GM21423 (cell line): ENCODE data around the gene IMPA2.

Experiments
- ATAC-seq: cut with Tn5 transposase; IDR thresholded peaks from one replicate; pipeline ENCODE4 v1.9.1; 2021; ENCODE audit warnings: mild to moderate bottlenecking, moderate library complexity; ENCODE audit not compliant: unreplicated experiment

Gene IMPA2

DNA sequence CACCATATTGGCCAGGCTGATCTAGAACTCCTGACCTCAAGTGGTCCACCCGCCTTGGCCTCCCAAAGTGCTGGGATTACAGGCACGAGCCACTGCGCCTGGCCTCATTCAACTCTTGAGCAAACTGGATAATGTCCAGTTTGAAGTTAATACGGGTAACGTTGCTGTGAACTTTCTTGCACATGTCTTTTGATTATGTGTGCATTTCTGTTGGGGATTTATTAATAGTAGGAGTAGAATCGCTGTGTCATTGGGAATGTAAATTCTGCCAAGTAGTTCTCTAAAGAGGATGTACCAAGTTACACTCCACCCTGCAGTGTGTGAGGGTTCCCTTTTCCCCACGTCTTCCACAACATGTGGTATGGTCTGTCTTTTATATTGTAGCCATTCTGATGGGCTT, 6.2 kb downstream of the IMPA2 start:
- ATAC-seq = no peak

DNA sequence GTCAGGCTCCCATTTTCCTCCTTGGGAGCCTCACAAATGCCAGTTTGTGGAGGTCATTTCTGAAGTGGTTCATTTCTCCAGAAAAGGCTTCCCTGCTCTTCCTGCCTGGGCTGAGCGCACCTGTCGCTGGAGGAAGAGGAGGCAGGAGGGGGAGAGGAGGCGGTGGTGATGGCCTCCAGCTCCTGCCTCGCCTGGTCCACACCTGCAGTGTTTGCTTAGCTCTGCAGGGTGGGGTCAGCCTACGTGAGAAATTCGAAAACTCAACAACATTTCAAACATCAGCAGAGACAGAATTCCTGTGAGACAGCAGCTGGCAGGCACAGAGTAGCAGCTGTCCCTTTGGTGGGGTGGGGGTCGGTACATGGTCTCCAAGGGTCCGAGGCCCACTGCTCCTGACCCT, 7.9 kb downstream of the IMPA2 start:
- ATAC-seq = no peak

DNA sequence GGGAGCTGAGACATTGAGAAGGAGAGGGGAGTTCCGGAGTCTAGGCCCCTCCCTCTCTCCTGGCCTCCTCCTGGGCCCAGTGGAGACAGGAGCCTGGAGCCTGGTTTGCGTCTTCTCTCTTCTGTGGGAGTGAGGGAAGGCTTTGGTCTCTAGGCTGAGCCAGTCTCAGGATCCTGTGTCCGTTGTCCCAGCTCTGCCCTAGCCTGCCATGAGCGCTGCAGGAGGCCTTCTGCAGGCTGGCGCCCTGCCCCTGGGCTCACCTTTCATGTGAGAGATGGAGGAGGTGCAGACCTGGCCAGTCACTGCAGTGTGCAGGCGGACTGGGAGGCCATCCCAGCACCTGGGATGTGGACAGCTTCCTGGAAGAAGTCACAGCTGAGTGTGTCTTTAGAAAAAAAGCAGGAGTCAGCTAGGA, 8.7 kb downstream of the IMPA2 start:
- ATAC-seq = no peak

DNA sequence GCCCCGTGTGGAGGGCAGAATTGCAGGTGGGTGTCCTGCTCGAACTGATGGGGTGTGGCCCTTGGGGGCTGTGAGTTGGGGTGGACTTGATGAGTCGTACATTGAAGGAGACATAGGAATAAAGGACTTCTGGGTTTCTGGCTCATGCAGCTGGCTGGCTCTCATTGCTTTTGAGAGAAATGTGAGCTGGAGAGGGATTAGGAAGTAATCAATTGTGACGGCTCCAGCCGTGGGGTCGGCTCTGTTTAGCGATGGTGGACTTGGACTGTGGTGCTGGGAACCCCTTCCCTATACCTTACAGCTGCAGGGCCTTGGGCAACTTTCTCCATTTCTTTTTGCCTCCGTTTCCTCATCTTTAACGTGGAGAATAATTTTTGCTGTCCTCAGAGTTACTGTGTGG, 9.2 kb downstream of the IMPA2 start:
- no peak for ATAC-seq

DNA sequence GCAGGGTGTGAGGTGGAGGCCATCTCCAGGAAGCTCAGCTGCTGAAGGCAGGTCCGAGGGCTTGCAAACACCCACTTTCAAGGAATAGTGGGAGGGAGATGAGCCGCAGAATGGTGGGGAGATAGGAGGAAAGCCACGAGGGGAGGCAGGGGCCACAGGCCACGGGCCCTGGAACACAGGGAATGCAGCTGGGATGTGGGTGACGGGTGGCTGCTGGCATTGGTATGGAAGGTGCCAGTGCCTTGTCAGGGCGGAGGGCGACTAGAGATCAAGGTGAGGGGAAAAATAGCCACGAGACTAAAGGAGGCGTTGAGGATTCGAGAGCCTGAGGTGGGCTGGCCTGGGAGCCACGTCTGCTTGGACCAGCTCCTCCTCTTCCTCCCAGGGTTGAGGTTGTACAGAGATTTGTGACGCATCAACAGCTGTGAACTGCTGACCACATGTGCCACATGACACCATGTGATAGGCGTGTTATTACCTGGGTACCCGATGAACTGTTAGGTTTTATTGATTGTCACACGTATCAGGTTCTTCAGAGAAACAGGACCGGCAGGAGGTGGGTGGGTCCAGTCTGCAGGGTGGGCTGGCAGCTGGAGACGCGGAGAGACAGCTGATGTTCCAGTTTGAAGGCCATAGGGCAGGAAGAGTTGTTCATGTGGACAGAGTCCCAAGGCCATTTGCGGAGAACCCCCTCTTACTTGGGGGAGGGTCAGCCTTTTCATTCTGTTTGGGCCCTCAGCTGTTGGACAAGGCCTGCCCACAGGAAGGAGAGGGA, 9.9 kb downstream of the IMPA2 start:
- no peak for ATAC-seq

DNA sequence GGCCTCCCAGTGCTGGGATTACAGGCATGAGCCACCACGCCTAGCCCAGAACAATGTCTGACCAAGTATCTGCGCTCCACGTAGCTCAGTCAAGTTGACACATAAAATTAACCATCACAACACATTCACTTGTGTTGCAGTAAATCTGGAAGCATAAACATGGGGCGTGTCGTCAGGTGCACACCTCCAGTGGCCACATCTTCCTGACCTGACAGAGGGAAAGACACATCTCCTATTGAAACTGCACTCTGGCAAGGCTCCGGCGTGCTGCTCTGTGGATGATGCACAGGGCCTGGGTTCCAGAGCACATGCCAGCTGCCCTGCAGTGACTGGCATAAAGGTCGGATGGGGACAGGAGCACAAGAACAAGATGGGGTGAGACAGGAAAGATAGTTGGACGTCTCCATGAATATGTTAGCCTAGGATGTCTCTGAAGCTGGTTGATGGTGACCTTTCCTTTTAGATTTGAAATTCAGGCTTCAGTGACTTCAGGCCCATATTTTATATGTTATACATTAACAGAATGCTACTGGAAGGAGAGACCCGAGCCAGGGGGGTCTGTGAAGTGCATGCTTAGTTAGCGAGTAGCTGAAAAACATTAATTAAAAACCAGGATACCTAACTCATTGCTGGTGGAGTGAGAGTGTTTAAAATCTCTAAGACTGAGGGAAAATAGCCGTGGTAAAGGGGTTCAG, 10.9 kb downstream of the IMPA2 start:
- ATAC-seq = no peak

DNA sequence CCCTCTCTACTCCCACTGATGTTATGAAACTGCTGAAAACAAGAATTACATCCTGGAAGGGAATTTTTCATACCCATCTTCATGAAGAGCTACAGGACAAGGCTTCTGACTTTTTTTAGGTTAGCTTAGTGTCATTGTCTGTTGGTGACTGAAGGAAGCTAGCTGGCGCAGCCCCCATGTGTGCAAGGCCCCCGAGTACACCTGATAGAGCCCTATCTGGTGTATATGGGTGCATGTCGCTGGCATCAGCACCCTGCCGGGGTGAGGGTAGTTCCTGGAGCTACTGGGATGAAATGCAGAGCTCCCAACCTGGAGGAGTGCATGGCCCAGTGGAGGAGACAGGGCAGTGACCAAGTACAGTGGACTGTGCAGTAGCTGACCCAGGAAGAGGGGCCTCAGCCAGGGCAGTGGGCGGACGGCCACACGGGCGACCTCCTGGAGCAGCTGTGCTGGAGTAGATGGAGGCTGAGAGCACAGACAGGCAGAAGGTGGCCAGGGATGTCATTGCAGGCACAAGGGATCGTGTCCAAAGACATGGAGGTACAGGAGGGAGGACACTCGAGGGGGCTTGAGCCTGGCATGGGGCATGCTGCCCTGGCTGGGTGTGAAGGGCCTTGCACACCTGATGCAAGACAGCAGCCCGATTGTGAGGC, 12.1 kb downstream of the IMPA2 start:
- ATAC-seq = no peak

DNA sequence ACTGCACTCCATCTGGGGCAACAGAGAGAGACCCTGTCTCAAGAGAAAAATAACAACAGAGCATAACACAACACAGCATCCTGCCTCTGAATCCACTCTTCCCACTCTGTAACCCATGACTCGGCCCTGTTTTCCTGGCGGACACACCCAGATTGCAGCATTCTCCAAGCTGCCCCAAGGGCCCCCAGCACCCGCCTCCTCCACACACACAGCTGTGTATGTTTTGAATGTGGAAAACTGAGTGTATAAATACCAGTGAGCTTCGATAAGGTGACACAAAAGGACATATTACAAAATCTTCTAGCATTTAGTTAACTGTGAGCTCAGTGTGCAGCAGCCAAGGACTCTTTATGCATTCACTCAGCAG, 13.0 kb downstream of the IMPA2 start:
- ATAC-seq = no peak

DNA sequence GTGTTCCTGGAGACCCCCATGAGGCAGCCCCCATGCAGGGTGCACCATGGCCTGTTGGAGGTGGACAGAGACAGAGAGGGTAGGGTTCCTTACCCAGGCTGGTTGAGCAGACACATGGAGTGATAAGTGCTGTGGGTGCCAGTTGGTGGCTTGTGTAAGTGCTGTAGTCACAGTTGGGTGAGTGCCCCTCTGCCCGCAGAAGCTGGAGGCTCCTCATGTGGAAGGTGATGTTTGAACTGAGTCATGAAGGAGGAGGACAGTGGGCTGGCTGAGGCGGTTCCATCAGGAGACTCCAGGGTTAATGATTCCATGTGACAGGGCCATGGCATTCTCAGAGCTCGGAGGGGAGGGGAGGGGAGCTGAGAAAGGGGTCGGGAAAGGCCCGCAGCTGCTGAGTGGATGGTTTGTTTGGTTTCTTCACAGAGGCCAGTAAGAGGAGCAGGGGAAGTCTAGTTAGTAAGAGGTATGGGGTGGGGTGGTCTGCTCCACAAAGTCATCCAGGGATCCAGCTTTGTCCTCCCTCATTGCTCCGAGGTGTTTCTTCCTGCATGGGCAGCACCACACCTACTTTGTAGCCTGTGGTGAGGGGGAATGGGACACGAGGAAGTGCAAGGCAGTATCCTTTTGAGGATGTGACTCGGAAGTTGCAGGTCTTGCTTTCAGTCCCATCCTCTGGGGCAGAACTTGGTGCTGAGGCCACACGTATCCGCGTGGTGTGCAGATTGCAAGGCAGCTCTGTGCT, 13.6 kb downstream of the IMPA2 start:
- no peak for ATAC-seq

DNA sequence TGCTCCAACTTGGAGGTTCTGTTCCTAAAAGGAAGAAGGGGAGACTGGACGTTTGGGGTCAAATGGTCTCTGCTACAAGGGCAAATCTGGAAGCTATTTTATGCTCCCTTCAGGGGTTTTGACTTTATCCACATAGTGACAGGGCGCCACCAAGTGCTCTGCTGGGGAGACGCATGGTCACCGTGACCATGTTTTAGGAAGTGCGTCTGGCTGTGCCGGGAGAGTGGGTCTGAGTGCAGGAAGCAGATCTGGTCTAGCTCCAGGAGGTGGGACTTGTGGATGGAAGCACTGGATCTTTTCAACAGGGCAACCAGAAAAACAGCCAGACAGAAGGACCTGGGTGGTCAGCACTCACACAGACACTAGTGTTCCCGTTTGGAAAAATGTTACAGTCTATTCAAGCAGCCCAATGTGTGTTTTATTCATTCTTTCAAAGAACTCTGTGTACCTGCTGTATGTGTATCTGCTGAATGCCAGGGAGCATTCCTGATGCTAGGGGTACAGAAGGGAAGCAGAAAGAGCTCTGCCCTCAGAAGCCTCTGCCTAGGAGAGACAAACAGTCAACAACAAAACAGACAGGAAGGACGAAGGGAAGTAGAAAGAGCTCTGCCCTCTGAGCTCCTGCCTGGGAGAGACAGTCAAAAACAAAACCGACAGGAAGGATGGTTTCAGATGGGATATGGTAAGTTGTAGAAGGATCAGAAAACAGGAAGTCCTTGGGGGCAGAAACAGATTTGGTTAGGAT, 14.3 kb downstream of the IMPA2 start:
- ATAC-seq = peak; percentile 85

DNA sequence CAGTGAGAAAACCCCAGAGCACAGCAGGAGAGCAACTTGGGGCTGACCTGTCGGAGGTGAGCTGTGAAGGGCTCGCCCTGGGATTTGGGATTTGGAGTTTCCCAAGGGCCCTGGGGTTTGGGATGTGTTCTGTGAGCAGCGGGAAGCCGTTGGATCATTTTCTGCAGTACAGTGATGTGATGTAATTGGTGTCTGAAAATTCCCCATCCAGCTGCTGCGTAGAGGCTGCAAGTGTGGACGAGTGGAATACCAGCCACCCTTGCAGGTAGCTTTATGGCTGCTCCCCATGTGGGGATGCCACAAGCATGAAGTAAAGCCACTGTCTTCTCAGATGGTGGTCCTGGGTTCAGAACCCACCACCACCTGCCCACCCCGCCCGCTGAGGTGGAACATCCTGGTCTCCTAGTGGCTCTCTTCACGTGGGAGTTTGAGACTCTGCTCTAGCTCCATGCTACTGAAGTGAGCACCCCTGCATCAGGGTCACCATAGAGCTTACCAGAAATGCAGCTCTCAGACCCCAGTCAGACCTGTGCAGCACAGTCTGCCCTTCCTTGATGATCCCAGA, 15.0 kb downstream of the IMPA2 start:
- ATAC-seq = no peak

DNA sequence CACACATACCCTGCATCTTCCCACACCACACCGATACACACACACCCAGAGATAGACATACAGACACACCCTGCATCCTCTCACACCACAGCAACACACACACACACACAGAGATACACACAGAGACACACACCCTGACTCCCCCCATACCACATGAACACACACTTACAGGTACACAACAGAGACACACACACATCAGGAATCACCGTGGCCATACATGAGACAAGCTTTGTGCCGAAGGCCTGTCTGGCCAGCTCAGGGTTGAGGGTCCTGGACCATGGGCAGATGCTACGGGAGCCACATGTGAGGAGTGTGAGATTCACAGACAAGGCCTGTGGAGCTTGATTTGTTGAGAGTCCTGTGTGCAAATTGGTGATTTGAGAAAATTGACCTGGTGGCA, 15.6 kb downstream of the IMPA2 start:
- no peak for ATAC-seq

DNA sequence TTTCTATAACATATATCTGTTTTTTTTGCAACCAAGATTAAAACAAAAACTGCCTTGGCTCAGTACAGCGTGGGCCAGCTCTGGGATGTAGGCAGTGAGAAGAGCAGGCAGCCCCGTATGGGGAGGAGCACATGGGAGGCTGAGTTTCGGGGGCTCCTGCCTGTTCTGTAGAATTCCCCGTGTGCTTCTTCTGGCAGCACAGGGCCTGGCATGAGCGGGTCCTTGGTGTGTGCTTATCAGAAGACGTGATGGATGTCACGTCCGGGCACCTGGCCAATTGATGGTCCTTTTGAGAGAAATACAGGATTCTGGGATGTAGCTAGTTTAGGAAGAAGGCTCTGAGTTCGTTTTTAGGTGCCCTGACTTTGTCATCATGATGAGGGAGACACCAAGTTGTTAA, 16.2 kb downstream of the IMPA2 start:
- ATAC-seq = no peak

DNA sequence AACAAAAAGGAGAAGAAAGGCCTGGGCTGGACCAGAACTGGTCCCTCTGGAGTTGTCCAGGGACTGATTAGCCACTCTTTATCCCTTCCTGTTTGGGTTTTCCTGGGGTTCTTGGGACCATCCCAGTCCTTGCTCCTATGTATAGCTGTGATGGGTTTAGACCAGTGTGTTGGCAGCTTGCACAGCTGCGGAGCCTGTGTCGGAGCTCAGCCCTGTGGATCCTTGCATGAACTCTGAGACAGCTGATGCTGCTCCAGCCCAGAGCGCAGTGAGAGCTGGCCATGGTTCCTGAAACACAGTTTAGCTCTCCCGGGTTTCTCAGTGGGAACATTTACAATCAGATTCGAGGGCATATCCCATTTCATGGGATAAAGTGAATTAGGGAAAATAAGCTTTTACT, 16.9 kb downstream of the IMPA2 start:
- no peak for ATAC-seq

DNA sequence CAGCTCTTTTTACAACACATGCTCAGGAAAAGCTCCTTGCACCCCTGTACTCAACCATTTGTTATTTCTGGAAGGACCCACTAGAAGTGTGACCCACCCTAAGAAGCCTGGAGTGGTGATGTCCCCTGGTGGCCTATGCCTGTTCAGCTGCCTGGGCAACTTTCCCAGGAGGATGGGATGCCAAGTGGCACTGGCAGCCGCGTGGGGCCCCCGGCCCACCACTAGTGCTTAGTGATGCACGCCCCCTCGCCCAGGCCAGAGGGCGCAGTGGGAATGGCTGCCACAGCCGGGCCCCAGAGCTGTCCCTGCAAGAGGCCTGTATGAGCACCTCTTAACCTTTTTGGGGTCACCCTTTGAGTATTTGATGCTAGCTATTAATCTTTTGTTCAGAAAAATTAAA, 18.1 kb downstream of the IMPA2 start:
- ATAC-seq = no peak

DNA sequence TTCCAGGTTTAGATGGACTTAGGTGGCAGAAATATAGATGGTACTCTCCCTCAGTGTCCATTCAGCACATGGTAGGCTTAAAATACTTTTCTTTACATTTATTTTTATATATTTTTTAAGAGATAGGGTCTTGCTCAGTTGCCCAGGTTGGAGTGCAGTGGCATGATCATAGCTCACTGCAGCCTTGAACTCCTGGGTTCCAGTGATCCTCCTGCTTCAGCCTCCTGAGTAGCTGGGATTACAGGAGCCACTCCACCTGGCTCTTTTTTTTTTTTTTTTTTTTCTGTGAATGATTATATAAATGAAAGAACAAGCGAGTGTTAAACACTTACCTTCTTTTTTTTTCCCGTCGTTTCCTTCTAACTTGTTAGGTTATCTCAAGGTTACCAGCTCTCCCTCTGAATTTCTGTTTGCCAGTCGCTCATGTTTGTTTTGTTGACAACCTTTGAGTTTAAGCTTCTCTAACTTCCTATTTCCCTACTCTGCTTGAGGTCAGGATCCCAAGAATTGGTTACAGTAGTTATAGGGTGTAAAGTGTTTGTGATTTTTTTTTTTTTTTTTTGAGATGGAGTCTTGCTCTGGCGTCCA, 18.9 kb downstream of the IMPA2 start:
- ATAC-seq = no peak

DNA sequence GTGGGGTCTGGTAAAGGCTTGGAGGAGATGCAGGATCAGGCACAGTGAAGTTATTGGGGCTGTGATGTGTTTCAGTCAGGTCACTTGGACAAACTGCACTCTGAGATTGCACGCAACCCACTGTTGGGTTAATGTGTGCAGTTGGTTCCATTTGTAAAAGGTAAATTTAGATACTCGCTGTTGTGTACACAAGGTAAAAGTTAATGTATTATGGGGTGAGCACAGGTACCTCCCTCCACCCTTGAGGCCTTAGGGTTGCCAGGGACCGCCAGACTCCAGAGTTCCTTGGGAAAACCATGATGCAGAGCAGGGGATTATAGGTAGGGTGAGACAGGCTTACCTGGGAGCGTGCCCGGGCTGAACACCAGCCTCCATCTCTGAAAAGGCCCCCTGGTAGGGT, 20.1 kb downstream of the IMPA2 start:
- no peak for ATAC-seq

DNA sequence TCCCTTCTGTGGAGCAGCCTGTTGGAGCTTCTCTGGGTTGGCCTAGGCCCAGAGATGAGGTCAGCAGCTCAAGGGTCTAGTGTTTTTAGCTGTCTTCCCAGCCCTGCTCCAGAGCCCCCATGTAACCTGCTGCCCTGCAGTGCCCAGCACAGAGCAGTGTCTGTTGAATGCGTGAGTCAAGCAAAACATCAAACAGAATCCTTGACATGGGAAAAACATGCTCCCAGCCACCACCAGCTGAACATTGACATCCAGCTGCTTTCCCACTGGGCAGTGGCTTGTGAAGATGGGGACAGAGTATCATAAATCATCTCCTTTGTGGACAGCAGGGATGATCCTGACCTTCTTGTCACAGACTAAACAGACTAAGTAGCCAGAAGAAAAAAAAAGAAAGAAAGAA, 22.6 kb downstream of the IMPA2 start:
- ATAC-seq = no peak

DNA sequence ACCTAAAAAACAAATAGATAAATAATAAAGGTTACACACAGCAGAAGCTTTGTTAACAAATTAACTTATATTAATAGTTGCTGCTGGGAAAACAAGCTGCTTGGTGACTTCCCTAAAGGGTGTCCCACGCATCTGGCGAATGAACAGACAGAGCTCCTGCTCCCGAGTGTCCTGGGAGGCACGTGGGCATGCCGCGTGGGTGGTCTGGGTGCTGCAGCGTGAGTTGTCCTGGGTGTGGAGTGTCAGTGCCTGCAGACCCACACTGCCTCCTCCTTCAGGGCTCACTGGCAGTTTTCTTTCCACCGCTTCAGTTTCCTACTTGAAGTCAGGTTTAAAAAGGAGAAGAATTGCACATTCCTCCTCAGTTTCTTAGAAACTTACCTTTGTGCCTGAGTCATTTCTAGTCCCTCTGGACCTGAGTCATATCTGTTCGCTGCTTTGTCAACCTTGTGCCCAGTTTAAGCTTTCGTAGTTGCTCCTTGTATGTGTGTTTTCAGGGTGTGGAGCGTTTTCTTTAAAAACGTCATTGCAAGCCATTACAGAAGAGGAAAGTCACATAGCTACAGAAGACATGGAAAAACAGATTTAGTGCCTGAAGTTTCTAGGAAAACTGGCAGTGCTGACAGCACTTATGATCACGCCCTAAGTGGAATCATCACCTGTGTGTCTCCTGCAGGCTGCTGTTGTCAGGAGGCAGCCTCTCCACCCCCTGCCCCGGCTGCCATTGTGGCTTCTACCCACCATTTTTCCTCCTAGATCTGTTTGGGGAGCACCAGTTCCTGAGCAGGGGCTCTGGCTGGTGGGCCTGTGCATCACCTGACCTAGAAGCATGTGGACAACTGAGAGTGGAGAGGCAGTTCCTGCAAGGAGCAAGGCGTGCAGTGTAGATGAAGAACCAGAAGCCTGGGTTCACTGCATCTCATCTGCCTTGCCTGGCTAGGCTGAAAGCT, 24.5 kb downstream of the IMPA2 start:
- peak; percentile 48 for ATAC-seq
